HepG2 (cell line): ENCODE measurements around the gene RIN3. TPM values are rescaled to one million over a fixed set of nuclear protein-coding genes. Genes with fewer than 3 reads are reported as not detected.

Experiments
- ATAC-seq: fragments of 200-7000 bp; cut with Tn5 transposase; 3 replicates; pipeline ENCODE4 v1.9.1; 2020; ENCODE audit warnings: mild to moderate bottlenecking, moderate library complexity
- BruUV-seq: library from RNA; stranded (reverse); fragments of 400-500 nt; replicated peaks from 2 replicates; lab custom pipeline; 2021; lab: Mats Ljungman, UMichigan
- CTCF ChIA-PET: fragments of 300-600 bp; formaldehyde crosslinking; extraction: SDS; loops from one replicate; lab custom pipeline; 2021; ENCODE audit warnings: low total read pairs, inconsistent platforms, low intra/inter-chr PET ratio; lab: Yijun Ruan, JAX
- POLR2A ChIA-PET: fragments of 350-600 bp; sonication (Branson Sonifier 250); formaldehyde crosslinking; loops from one replicate; lab custom pipeline; 2020; ENCODE audit warnings: antibody characterized with exemption, inconsistent platforms; lab: Yijun Ruan, JAX
- DNase-seq: peaks from one replicate; pipeline ENCODE4 v3.0.0-alpha.2; 2015; ENCODE audit warnings: low spot score
- FAIRE-seq: peaks from 3 replicates; lab custom pipeline; 2011; peaks lifted over from hg19 to GRCh38; lab: Jason Lieb, UNC
- H2AFZ ChIP-seq: one replicate; pipeline ENCODE4 v1.6.1; 2011; ENCODE audit warnings: low read length, inconsistent platforms
- H3K27ac ChIP-seq: fragments of 300-600 bp; 3 replicates; pipeline ENCODE4 v1.8.0; 2011; ENCODE audit warnings: mixed run types, mild to moderate bottlenecking, mixed read lengths, low read length, inconsistent platforms; ENCODE audit not compliant: insufficient read depth; ENCODE audit errors: extremely low read length
- H3K27me3 ChIP-seq, 2 experiments: fragments of 200-600 bp in 1 of 2; 2 replicates in 1 of 2; 3 replicates in 1 of 2; pipeline versions ENCODE4 v1.6.0 to v1.8.0; 2011; ENCODE audit warnings: low read length in 2 of 2, mild to moderate bottlenecking in 2 of 2, moderate library complexity in 2 of 2, inconsistent platforms in 1 of 2; ENCODE audit not compliant: insufficient read depth in 2 of 2, control insufficient read depth in 1 of 2
- H3K36me3 ChIP-seq, 2 experiments: fragments of 200-600 bp in 1 of 2; replicated peaks in 1 of 2; 2 replicates in 1 of 2; 3 replicates in 1 of 2; pipeline versions ENCODE4 v1.5.1 to v1.8.0; 2011; ENCODE audit warnings: low read length in 2 of 2, inconsistent platforms in 1 of 2; ENCODE audit not compliant: insufficient read depth in 2 of 2, control insufficient read depth in 1 of 2
- H3K4me1 ChIP-seq: 2 replicates; pipeline ENCODE4 v1.5.1; 2012; ENCODE audit warnings: low read length, inconsistent platforms; ENCODE audit not compliant: insufficient read depth
- H3K4me2 ChIP-seq: 2 replicates; pipeline ENCODE4 v1.6.0; 2011; ENCODE audit warnings: low read depth, low read length, inconsistent platforms
- H3K4me3 ChIP-seq, 3 experiments: fragments of 200-600 bp in 1 of 3; sonication (generic), shearing (Covaris generic) in 1 of 3; replicated peaks in 1 of 3; 2 replicates each; pipeline ENCODE4 v1.5.1; 2011 to 2016; ENCODE audit warnings: low read length in 3 of 3, inconsistent platforms in 2 of 3, low read depth in 2 of 3, mild to moderate bottlenecking in 2 of 3, control low read depth in 1 of 3, mixed read lengths in 1 of 3; ENCODE audit not compliant: insufficient read depth in 1 of 3
- H3K79me2 ChIP-seq: one replicate; pipeline ENCODE4 v1.6.1; 2011; ENCODE audit warnings: low read length, inconsistent platforms; ENCODE audit not compliant: insufficient read depth
- H3K9ac ChIP-seq: 2 replicates; pipeline ENCODE4 v1.6.0; 2011; ENCODE audit warnings: mild to moderate bottlenecking, low read depth, low read length, inconsistent platforms; ENCODE audit not compliant: insufficient read depth
- H3K9me3 ChIP-seq: 2 replicates; pipeline ENCODE4 v1.5.1; 2012; ENCODE audit warnings: mild to moderate bottlenecking, low read length
- H4K20me1 ChIP-seq: 2 replicates; pipeline ENCODE4 v1.6.0; 2011; ENCODE audit warnings: inconsistent platforms, mild to moderate bottlenecking, low read length, moderate library complexity; ENCODE audit not compliant: insufficient read depth
- FOXK2 ChIP-seq: fragments of 450-650 bp; IDR thresholded peaks from 2 replicates; pipeline ENCODE4 v1.6.1; 2016
- PHF21A ChIP-seq: sonication (generic); formaldehyde crosslinking; IDR thresholded peaks from 2 replicates; pipeline ENCODE4 v1.5.0; 2020; ENCODE audit warnings: mild to moderate bottlenecking, missing genetic modification reagents
- RXRB ChIP-seq: IDR thresholded peaks from 2 replicates; pipeline ENCODE4 v1.6.1; 2016; ENCODE audit warnings: borderline replicate concordance, missing genetic modification reagents, missing compliant biosample characterization
- SNRNP70 ChIP-seq: fragments of 200-400 bp; formaldehyde crosslinking; IDR thresholded peaks from 2 replicates; pipeline ENCODE4 v1.6.1; 2017; ENCODE audit warnings: mild to moderate bottlenecking, low read depth, low read length, moderate library complexity
- SRSF9 ChIP-seq: fragments of 200-400 bp; formaldehyde crosslinking; IDR thresholded peaks from 2 replicates; pipeline ENCODE4 v1.6.1; 2018; ENCODE audit warnings: borderline replicate concordance, mild to moderate bottlenecking, low read depth, low read length; ENCODE audit not compliant: insufficient read depth, poor library complexity, severe bottlenecking
- ZBED4 ChIP-seq: sonication (generic); formaldehyde crosslinking; IDR thresholded peaks from 2 replicates; pipeline ENCODE4 v1.4.0; 2020; ENCODE audit warnings: missing genetic modification reagents, borderline replicate concordance
- ZBTB40 ChIP-seq, 2 experiments: fragments of 450-650 bp in 1 of 2; sonication (generic) in 1 of 2; formaldehyde crosslinking in 1 of 2; IDR thresholded peaks; 2 replicates each; pipeline versions ENCODE4 v1.6.1 to v1.8.0; 2016 to 2022; ENCODE audit warnings: antibody characterized with exemption in 1 of 2, mild to moderate bottlenecking in 1 of 2, missing genetic modification reagents in 1 of 2
- ZBTB8A ChIP-seq: sonication (generic); formaldehyde crosslinking; IDR thresholded peaks from 2 replicates; pipeline ENCODE4 v1.4.0; 2020; ENCODE audit warnings: mild to moderate bottlenecking, low read depth, missing genetic modification reagents, borderline replicate concordance
- ZMAT3 ChIP-seq: sonication (generic); formaldehyde crosslinking; conservative IDR thresholded peaks from 2 replicates; pipeline ENCODE4 v1.7.0; 2021; ENCODE audit warnings: missing genetic modification reagents
- ZNF232 ChIP-seq: sonication (generic); formaldehyde crosslinking; IDR thresholded peaks from 2 replicates; pipeline ENCODE4 v1.4.0; 2020; ENCODE audit warnings: missing genetic modification reagents, borderline replicate concordance
- ZNF562 ChIP-seq: sonication (generic); formaldehyde crosslinking; IDR thresholded peaks from 2 replicates; pipeline ENCODE4 v1.8.0; 2022; ENCODE audit warnings: missing genetic modification reagents, borderline replicate concordance
- ZSCAN21 ChIP-seq: sonication (generic); formaldehyde crosslinking; IDR thresholded peaks from 2 replicates; pipeline ENCODE4 v1.8.0; 2022; ENCODE audit warnings: mild to moderate bottlenecking, missing genetic modification reagents, moderate library complexity, borderline replicate concordance
- WGBS: methylation state at CpG from one replicate; pipeline ENCODE4 v1.1.6; 2017; ENCODE audit warnings: low lambda C conversion rate; 5-methylcytosine and 5-hydroxymethylcytosine counted together
- in situ Hi-C: cut with HindIII; loops from 2 replicates; pipeline ENCODE4 v1.10.0; 2017; ENCODE audit warnings: low pct_unique_long_range_greater_than_20kb; ENCODE audit not compliant: extremely low pct_ligation_motif_present
- intact Hi-C: fragments of 100-400 bp; cut with micrococcal nuclease; formaldehyde crosslinking; loops from one replicate; pipeline ENCODE4 v1.10.0; 2022; ENCODE audit not compliant: unreplicated experiment
- polyA plus RNA-seq, 8 experiments: library from polyadenylated mRNA; depleted of rRNA in 3 of 8; stranded (reverse) in 7 of 8; unstranded in 1 of 8; fragments of >200 nt; fragmentation: Illumina TruSeq in 4 of 8; extraction: Trizol in 4 of 8; gene quantifications; 2 replicates each; pipeline versions ENCODE4 v1.2.1 to v1.2.3, GENCODE V29; 2011 to 2016; ENCODE audit warnings: low read depth in 4 of 8, missing spikeins in 1 of 8, mixed read lengths in 1 of 8; ENCODE audit not compliant: insufficient read depth in 1 of 8
- total RNA-seq, 5 experiments: library from RNA; depleted of rRNA; stranded (reverse); fragments of >200 nt; fragmentation: Illumina TruSeq; extraction: Trizol; gene quantifications; 2 replicates each; pipeline ENCODE4 v1.2.3, GENCODE V29; 2016; ENCODE audit warnings: low read depth in 1 of 5

RIN3 gene
- total and polyA plus RNA-seq, 2 of the 13 experiments (the other 11 are each of a cell fraction or from before 2014, with no cell fraction given), result 2.3 to 3.6 TPM

- Histone ChIP-seq H3K9me3 (no peaks in the 10 kb centered on the region), H3K27ac (no peak overlapping the region), H3K9ac (no peak overlapping the region), H4K20me1 (no peaks in the 10 kb centered on the region), H3K4me2 (no peak overlapping the region), H3K79me2 (no peaks in the 10 kb centered on the region), H3K4me3 (no peak overlapping the region), H3K4me1 (no peaks in the 10 kb centered on the region), H2AFZ (no peak overlapping the region), H3K27me3 (no peaks in the 10 kb centered on the region), H3K36me3 (peaks cover 3 to 6% of the 10 kb centered on the region in 2 experiments; a peak in 1 of 5 replicates)
- intact Hi-C loops, result no loop called here
- in situ Hi-C loops, result no loop called here
- no TSS peak for BruUV-seq
- CTCF ChIA-PET, result no interaction called here
- FAIRE-seq (no peak), ATAC-seq (no peak), DNase-seq (no peak)
- 100% methylated on average over 2 of the region's 2 CpGs for WGBS
- POLR2A ChIA-PET, result no interaction called here
- TF ChIP-seq PHF21A (CRISPR knock-in tag) (no peak), ZSCAN21 (no peak), FOXK2 (no peak), SNRNP70 (no peak), RXRB (CRISPR knock-in tag) (no peak), ZBED4 (no peak), ZNF232 (no peak), SRSF9 (no peak), ZNF562 (CRISPR knock-in tag) (no peak), ZBTB8A (CRISPR knock-in tag) (no peak), ZBTB40 (IDR thresholded peaks at IDR 0.05) (no peak), ZBTB40 (CRISPR knock-in tag; IDR thresholded peaks at IDR 0.05) (no peak), ZMAT3 (CRISPR knock-in tag) (no peak)
Measured at GRCh38 chr14:92590176-92590575, 76.6 kb downstream of the RIN3 start.
